GM12878 (cell line): ENCODE results near the gene KAZN. TPM values are rescaled to one million over a fixed set of nuclear protein-coding genes. Genes with fewer than 3 reads are reported as not detected.

Experiments used
- ATAC-seq: fragments of 200-7000 bp; cut with Tn5 transposase; 3 replicates; pipeline ENCODE4 v1.9.1; 2020; ENCODE audit warnings: mild to moderate bottlenecking, moderate library complexity
- BruUV-seq: library from RNA; stranded (reverse); fragments of 400-500 nt; replicated peaks from 2 replicates; lab custom pipeline; 2021; lab: Mats Ljungman, UMichigan
- CTCF ChIA-PET: fragments of 300-600 bp; sonication (Branson Sonifier 250); formaldehyde crosslinking; extraction: SDS; loops from one replicate; lab custom pipeline; 2021; ENCODE audit warnings: inconsistent platforms; lab: Yijun Ruan, JAX
- POLR2A ChIA-PET: fragments of 350-600 bp; formaldehyde crosslinking; extraction: SDS; loops from one replicate; lab custom pipeline; 2021; ENCODE audit warnings: inconsistent platforms; lab: Charles Lee
- RAD21 ChIA-PET: fragments of 300-600 bp; sonication (Branson Sonifier 250); formaldehyde crosslinking; loops from one replicate; lab custom pipeline; 2023; ENCODE audit warnings: antibody characterized with exemption; ENCODE audit not compliant: unreplicated experiment; lab: Charles Lee
- SMC1A ChIA-PET: fragments of 300-600 bp; sonication (Branson Sonifier 250); formaldehyde crosslinking; loops from one replicate; lab custom pipeline; 2023; ENCODE audit not compliant: unreplicated experiment, uncharacterized antibody; lab: Charles Lee
- DNase-seq: peaks from one replicate; pipeline ENCODE4 v3.0.0-alpha.2; 2011; ENCODE audit warnings: low read depth, low spot score
- FAIRE-seq: peaks from 3 replicates; lab custom pipeline; 2011; peaks lifted over from hg19 to GRCh38; lab: Jason Lieb, UNC
- H2AFZ ChIP-seq: 2 replicates; pipeline ENCODE4 v1.6.0; 2011; ENCODE audit warnings: low read depth, low read length, control low read depth; ENCODE audit not compliant: control insufficient read depth
- H3K27ac ChIP-seq: 2 replicates; pipeline ENCODE4 v1.5.1; 2011; ENCODE audit warnings: control low read depth; ENCODE audit not compliant: control insufficient read depth, insufficient read depth
- H3K27me3 ChIP-seq, 2 experiments: replicated peaks in 1 of 2; 2 replicates each; pipeline versions ENCODE4 v1.6.0 to v1.6.1; 2011; ENCODE audit warnings: low read length in 1 of 2; ENCODE audit not compliant: control insufficient read depth in 2 of 2, insufficient read depth in 2 of 2
- H3K36me3 ChIP-seq, 2 experiments: 2 replicates each; pipeline ENCODE4 v1.5.1; 2011; ENCODE audit warnings: low read length in 1 of 2; ENCODE audit not compliant: control insufficient read depth in 2 of 2, insufficient read depth in 2 of 2
- H3K4me1 ChIP-seq: 2 replicates; pipeline ENCODE4 v1.6.1; 2011; ENCODE audit warnings: mild to moderate bottlenecking, low read length, moderate library complexity, mixed read lengths; ENCODE audit not compliant: control insufficient read depth, insufficient read depth
- H3K4me2 ChIP-seq: 2 replicates; pipeline ENCODE4 v1.6.0; 2011; ENCODE audit warnings: control low read depth; ENCODE audit not compliant: control insufficient read depth, insufficient read depth
- H3K4me3 ChIP-seq: fragments of 200-600 bp; sonication (generic); 2 replicates; pipeline ENCODE4 v1.5.1; 2016
- H3K79me2 ChIP-seq: 2 replicates; pipeline ENCODE4 v1.6.0; 2011; ENCODE audit warnings: low read length; ENCODE audit not compliant: control insufficient read depth, insufficient read depth
- H3K9ac ChIP-seq: 2 replicates; pipeline ENCODE4 v1.8.0; 2011; ENCODE audit warnings: low read length, control low read depth, mixed read lengths; ENCODE audit not compliant: control insufficient read depth, insufficient read depth
- H3K9me3 ChIP-seq: replicated peaks from 3 replicates; pipeline ENCODE4 v1.5.1; 2011; ENCODE audit warnings: mild to moderate bottlenecking, low read length; ENCODE audit not compliant: control insufficient read depth, insufficient read depth
- H4K20me1 ChIP-seq: 2 replicates; pipeline ENCODE4 v1.6.0; 2011; ENCODE audit not compliant: control insufficient read depth, insufficient read depth
- CEBPB ChIP-seq, 2 experiments: fragments of 150-350 bp in 1 of 2; IDR thresholded peaks; 2 replicates each; pipeline ENCODE4 v1.6.1; 2012 to 2014; ENCODE audit warnings: low read depth in 2 of 2, low read length in 2 of 2, borderline replicate concordance in 1 of 2, inconsistent platforms in 1 of 2
- FOXK2 ChIP-seq: fragments of 450-650 bp; IDR thresholded peaks from 2 replicates; pipeline ENCODE4 v1.6.1; 2017; ENCODE audit warnings: mild to moderate bottlenecking, moderate library complexity
- MEF2B ChIP-seq: fragments of 450-650 bp; IDR thresholded peaks from 2 replicates; pipeline ENCODE4 v1.6.1; 2018; ENCODE audit warnings: mild to moderate bottlenecking, moderate library complexity; ENCODE audit not compliant: partially characterized antibody, poor library complexity, severe bottlenecking
- NFYA ChIP-seq: IDR thresholded peaks from 2 replicates; pipeline ENCODE4 v1.6.1; 2011; ENCODE audit warnings: low read depth, mild to moderate bottlenecking, low read length, improper control_type of control experiment, borderline replicate concordance
- PAX8 ChIP-seq: fragments of 450-650 bp; IDR thresholded peaks from 2 replicates; pipeline ENCODE4 v1.6.1; 2017; ENCODE audit warnings: mild to moderate bottlenecking, moderate library complexity
- SMAD1 ChIP-seq: fragments of 450-650 bp; IDR thresholded peaks from 2 replicates; pipeline ENCODE4 v1.6.1; 2018; ENCODE audit warnings: mild to moderate bottlenecking, low read depth; ENCODE audit not compliant: partially characterized antibody
- WGBS: methylation state at CpG from one replicate; pipeline ENCODE4 v1.1.6; 2016; ENCODE audit warnings: low lambda C conversion rate; ENCODE audit not compliant: insufficient replicate concordance, insufficient coverage; ENCODE audit errors: missing lambda C conversion rate; 5-methylcytosine and 5-hydroxymethylcytosine counted together
- in situ Hi-C: fragments of 300-500 bp; cut with MboI; formaldehyde crosslinking; loops from 9 replicates; pipeline ENCODE4 v1.14.3; 2018; ENCODE audit warnings: mixed read lengths
- intact Hi-C: fragments of 100-400 bp; cut with micrococcal nuclease; formaldehyde crosslinking; loops from one replicate; pipeline ENCODE4 v1.14.2; 2022; ENCODE audit not compliant: unreplicated experiment
- polyA plus RNA-seq, 11 experiments: library from polyadenylated mRNA; depleted of rRNA in 4 of 11; unstranded in 6 of 11; stranded (reverse) in 5 of 11; fragments of >200 nt; fragmentation: Nextera tagmentation in 4 of 11; fragmentation: Illumina TruSeq in 1 of 11; extraction: Ambion mirVana in 4 of 11; extraction: Trizol in 1 of 11; gene quantifications; 1 replicate in 1 of 11; 2 replicates in 10 of 11; pipeline versions ENCODE4 v1.2.1 to v1.2.3, GENCODE V29; 2011 to 2016; ENCODE audit warnings: inconsistent platforms in 2 of 11, missing spikeins in 2 of 11, low read depth in 1 of 11
- total RNA-seq, 4 experiments: library from RNA; depleted of rRNA in 3 of 4; stranded (reverse); fragments of >200 nt in 3 of 4; fragmentation: Illumina TruSeq in 1 of 4; extraction: Trizol in 1 of 4; gene quantifications; 2 replicates each; pipeline versions ENCODE4 v1.2.1 to v1.2.3, GENCODE V29; 2013 to 2021
- TF ChIP-seq, protein P1 (sequence below): fragments of 450-650 bp; IDR thresholded peaks from 2 replicates; pipeline ENCODE4 v1.6.1; 2018; ENCODE audit warnings: mild to moderate bottlenecking, low read depth, moderate library complexity; ENCODE audit not compliant: partially characterized antibody
- TF ChIP-seq, protein P2 (sequence below): fragments of 450-650 bp; IDR thresholded peaks from 2 replicates; pipeline ENCODE4 v1.6.1; 2017; ENCODE audit warnings: borderline replicate concordance
- TF ChIP-seq, protein P3 (sequence below): fragments of 450-650 bp; conservative IDR thresholded peaks from 2 replicates; pipeline ENCODE4 v1.6.1; 2017; ENCODE audit warnings: mild to moderate bottlenecking, moderate library complexity

KAZN gene
- total and polyA plus RNA-seq, 10 of the 15 experiments (the other 5 are each of a cell fraction or from before 2014, with no cell fraction given) = 0.72 to 4.0 (median 1.2) TPM

DNA sequence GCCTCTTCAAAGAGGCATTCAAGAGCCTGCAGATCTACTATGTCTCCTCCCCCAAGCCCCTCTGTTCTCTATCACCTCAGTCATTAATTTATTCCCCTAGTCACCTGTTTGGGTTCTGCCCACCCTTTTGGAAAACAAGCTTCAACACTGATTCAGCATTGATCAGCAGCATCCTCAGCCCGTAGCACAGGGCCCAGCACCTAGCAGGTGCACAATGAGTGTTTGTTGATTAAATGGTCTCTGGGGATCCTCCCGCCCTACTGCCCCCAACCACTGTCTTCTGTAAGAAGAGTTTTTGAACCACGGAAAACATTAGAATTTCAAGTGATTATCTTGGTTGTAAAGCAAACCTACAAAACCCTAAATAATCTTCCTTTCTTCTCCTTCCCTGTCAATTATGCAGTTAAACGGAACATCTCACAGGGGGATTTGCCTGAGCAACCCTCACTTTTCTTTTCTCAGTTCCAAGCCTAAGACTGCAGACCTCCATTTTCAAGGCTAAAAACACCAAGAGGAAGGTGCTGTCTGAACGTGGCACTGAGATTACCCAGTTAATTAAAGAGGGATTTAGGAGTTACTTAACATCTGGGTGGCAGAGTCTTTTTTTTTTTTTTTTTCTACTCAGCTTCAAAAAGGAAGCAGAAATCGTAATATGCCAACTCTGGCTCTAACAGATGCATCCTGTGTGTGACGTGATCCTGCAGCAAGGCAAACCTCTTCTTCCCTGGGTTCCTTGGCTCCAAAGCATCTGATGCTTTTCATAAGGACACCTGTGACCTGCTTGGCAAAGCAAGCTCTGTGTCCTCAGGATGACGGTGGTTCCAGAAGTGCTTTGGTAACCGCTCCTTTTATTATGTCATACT, 163.0 kb downstream of the KAZN start:
- ATAC-seq (no peak), FAIRE-seq (no peak)
- no peak overlapping the region for H3K4me2 ChIP-seq

DNA sequence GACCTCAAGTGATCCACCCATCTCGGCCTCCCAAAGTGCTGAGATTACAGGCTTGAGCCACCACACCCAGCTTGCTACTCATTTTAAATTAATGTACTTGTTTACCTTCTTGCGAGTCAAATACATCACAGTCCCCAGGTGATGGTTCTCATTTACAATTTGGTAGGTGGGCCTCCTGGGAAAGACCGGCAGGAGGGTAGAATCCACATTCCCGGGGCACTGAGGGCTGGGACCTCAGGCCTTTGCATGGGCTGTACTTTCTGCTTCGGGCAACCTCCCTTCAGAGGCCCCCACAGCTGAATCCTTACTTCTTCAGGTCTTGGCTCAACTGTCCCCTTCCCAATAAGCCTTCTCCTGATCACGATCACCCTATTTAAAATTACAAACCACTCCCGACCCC, 165.5 kb downstream of the KAZN start:
- ATAC-seq (no peak), FAIRE-seq (no peak), DNase-seq (no peak)
- Histone ChIP-seq H3K4me2 (no peak overlapping the region), H3K4me1 (no peaks in the 10 kb centered on the region), H3K27me3 (no peaks in the 10 kb centered on the region), H3K9ac (no peak overlapping the region), H2AFZ (no peak overlapping the region), H4K20me1 (no peaks in the 10 kb centered on the region), H3K27ac (no peak overlapping the region), H3K9me3 (no peaks in the 10 kb centered on the region), H3K36me3 (no peaks in the 10 kb centered on the region), H3K4me3 (no peak overlapping the region), H3K79me2 (no peaks in the 10 kb centered on the region)
- ChIA-PET SMC1A (no interaction called here), RAD21 (no interaction called here), POLR2A (no interaction called here), CTCF (interaction anchor here (0.7 to 1.7 kb wide), 2 partner anchors 29 to 31 kb away, joined by 3 to 6 read pairs; no protein-coding TSS in a partner anchor)
- in situ Hi-C loops (no loop called here), intact Hi-C loops (no loop called here)
- no TSS peak for BruUV-seq
- 14% methylated on average over 6 of the region's 7 CpGs for WGBS
- no peak for TF ChIP-seq PAX8
- TF ChIP-seq, protein P1, sequence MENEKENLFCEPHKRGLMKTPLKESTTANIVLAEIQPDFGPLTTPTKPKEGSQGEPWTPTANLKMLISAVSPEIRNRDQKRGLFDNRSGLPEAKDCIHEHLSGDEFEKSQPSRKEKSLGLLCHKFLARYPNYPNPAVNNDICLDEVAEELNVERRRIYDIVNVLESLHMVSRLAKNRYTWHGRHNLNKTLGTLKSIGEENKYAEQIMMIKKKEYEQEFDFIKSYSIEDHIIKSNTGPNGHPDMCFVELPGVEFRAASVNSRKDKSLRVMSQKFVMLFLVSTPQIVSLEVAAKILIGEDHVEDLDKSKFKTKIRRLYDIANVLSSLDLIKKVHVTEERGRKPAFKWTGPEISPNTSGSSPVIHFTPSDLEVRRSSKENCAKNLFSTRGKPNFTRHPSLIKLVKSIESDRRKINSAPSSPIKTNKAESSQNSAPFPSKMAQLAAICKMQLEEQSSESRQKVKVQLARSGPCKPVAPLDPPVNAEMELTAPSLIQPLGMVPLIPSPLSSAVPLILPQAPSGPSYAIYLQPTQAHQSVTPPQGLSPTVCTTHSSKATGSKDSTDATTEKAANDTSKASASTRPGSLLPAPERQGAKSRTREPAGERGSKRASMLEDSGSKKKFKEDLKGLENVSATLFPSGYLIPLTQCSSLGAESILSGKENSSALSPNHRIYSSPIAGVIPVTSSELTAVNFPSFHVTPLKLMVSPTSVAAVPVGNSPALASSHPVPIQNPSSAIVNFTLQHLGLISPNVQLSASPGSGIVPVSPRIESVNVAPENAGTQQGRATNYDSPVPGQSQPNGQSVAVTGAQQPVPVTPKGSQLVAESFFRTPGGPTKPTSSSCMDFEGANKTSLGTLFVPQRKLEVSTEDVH = no peak
- TF ChIP-seq, protein P2, sequence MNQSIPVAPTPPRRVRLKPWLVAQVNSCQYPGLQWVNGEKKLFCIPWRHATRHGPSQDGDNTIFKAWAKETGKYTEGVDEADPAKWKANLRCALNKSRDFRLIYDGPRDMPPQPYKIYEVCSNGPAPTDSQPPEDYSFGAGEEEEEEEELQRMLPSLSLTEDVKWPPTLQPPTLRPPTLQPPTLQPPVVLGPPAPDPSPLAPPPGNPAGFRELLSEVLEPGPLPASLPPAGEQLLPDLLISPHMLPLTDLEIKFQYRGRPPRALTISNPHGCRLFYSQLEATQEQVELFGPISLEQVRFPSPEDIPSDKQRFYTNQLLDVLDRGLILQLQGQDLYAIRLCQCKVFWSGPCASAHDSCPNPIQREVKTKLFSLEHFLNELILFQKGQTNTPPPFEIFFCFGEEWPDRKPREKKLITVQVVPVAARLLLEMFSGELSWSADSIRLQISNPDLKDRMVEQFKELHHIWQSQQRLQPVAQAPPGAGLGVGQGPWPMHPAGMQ = no peak
- no peak for TF ChIP-seq NFYA
- TF ChIP-seq, protein P3, sequence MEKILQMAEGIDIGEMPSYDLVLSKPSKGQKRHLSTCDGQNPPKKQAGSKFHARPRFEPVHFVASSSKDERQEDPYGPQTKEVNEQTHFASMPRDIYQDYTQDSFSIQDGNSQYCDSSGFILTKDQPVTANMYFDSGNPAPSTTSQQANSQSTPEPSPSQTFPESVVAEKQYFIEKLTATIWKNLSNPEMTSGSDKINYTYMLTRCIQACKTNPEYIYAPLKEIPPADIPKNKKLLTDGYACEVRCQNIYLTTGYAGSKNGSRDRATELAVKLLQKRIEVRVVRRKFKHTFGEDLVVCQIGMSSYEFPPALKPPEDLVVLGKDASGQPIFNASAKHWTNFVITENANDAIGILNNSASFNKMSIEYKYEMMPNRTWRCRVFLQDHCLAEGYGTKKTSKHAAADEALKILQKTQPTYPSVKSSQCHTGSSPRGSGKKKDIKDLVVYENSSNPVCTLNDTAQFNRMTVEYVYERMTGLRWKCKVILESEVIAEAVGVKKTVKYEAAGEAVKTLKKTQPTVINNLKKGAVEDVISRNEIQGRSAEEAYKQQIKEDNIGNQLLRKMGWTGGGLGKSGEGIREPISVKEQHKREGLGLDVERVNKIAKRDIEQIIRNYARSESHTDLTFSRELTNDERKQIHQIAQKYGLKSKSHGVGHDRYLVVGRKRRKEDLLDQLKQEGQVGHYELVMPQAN = no peak
- no peak for TF ChIP-seq SMAD1
- TF ChIP-seq CEBPB (IDR thresholded peaks at IDR 0.05; ENCODE audit: borderline replicate concordance in 1 of 2, low read depth in 2 of 2, low read length in 2 of 2) = no peak

More for the DNA sequence above, 163.0 kb downstream of the KAZN start:
- Histone ChIP-seq H4K20me1 (no peaks in the 10 kb centered on the region), H2AFZ (no peak overlapping the region), H3K27ac (no peak overlapping the region), H3K9me3 (no peaks in the 10 kb centered on the region), H3K4me3 (no peak overlapping the region), H3K27me3 (no peaks in the 10 kb centered on the region), H3K36me3 (no peaks in the 10 kb centered on the region), H3K4me1 (no peaks in the 10 kb centered on the region), H3K9ac (no peak overlapping the region), H3K79me2 (no peaks in the 10 kb centered on the region)
- WGBS = 8% methylated on average over 9 of the region's 9 CpGs
- no TSS peak for BruUV-seq
- ChIA-PET CTCF (interaction anchor here (1.0 kb wide), 1 partner anchor 17 kb away, joined by 4 read pairs; no protein-coding TSS in a partner anchor), SMC1A (interaction anchor here (0.5 kb wide), 1 partner anchor 25 kb away, joined by 3 read pairs; no protein-coding TSS in a partner anchor), RAD21 (interaction anchor here (0.5 kb wide), 1 partner anchor 86 kb away, joined by 3 read pairs; no protein-coding TSS in a partner anchor), POLR2A (interaction anchor here (0.6 kb wide), 2 partner anchors 38 to 160 kb away, joined by 3 read pairs; no protein-coding TSS in a partner anchor)
- DNase-seq = no peak
- in situ Hi-C loops = no loop called here
- intact Hi-C loops = no loop called here
- TF ChIP-seq MEF2B = peak; percentile 31
- no peak for TF ChIP-seq FOXK2
